Measurements from ENCODE around the gene CCDC191.
A peak's percentile ranks its signal among the peaks of the same experiment; 100 is the strongest.

The CCDC191 gene

GRCh38 chr3:114068336-114068735 lies 12.0 kb upstream of the CCDC191 start:
- no peak for DNase-seq (ENCODE audit: extremely low spot score)
- POLR2A ChIA-PET, result no interaction called here
- CTCF ChIA-PET, result no interaction called here
- TF ChIP-seq SUZ12 (IDR thresholded peaks at IDR 0.05) (no peak), LEF1 (IDR thresholded peaks at IDR 0.05; ENCODE audit: borderline replicate concordance) (no peak), ARNT (IDR thresholded peaks at IDR 0.05) (no peak), NFRKB (IDR thresholded peaks at IDR 0.05) (no peak), HDGF (IDR thresholded peaks at IDR 0.05; ENCODE audit: borderline replicate concordance) (no peak), FOXM1 (IDR thresholded peaks at IDR 0.05; ENCODE audit: borderline replicate concordance) (no peak), TARDBP (IDR thresholded peaks at IDR 0.05) (no peak), FOXA1 (IDR thresholded peaks at IDR 0.05) (no peak), ZNF384 (IDR thresholded peaks at IDR 0.05) (no peak), ELF4 (IDR thresholded peaks at IDR 0.05) (no peak), FOXK2 (IDR thresholded peaks at IDR 0.05) (no peak), PKNOX1 (IDR thresholded peaks at IDR 0.05) (no peak), L3MBTL2 (conservative IDR thresholded peaks at IDR 0.05) (no peak), CTBP1 (IDR thresholded peaks at IDR 0.05; ENCODE audit: borderline replicate concordance) (no peak), SP1 (IDR thresholded peaks at IDR 0.05) (no peak), BHLHE40 (IDR thresholded peaks at IDR 0.05; ENCODE audit: borderline replicate concordance) (no peak)

- CTCF ChIA-PET, result no interaction called here
- POLR2A ChIA-PET, result no interaction called here
- TF ChIP-seq SP1 (IDR thresholded peaks at IDR 0.05) (no peak), L3MBTL2 (conservative IDR thresholded peaks at IDR 0.05) (no peak)
- no peak for DNase-seq (ENCODE audit: extremely low spot score)
Measured at GRCh38 chr3:114067804-114068203, 11.5 kb upstream of the CCDC191 start.

- TF ChIP-seq ELF4 (IDR thresholded peaks at IDR 0.05), result no peak
- no peak for TF ChIP-seq NFRKB (IDR thresholded peaks at IDR 0.05)
- TF ChIP-seq CTBP1 (IDR thresholded peaks at IDR 0.05; ENCODE audit: borderline replicate concordance), result no peak
- no peak for TF ChIP-seq BHLHE40 (IDR thresholded peaks at IDR 0.05; ENCODE audit: borderline replicate concordance)
- TF ChIP-seq FOXM1 (IDR thresholded peaks at IDR 0.05; ENCODE audit: borderline replicate concordance), result no peak
- TF ChIP-seq ARNT (IDR thresholded peaks at IDR 0.05), result no peak
- TF ChIP-seq TARDBP (IDR thresholded peaks at IDR 0.05), result no peak
- TF ChIP-seq ZNF384 (IDR thresholded peaks at IDR 0.05), result no peak
- no peak for TF ChIP-seq PKNOX1 (IDR thresholded peaks at IDR 0.05)
- CTCF ChIA-PET, result no interaction called here
- POLR2A ChIA-PET, result no interaction called here
- DNase-seq (ENCODE audit: extremely low spot score), result no peak
Measured at GRCh38 chr3:114060906-114061655, 4.8 kb upstream of the CCDC191 start.

GRCh38 chr3:114058646-114059045 lies 2.3 kb upstream of the CCDC191 start:
- TF ChIP-seq LEF1 (IDR thresholded peaks at IDR 0.05; ENCODE audit: borderline replicate concordance), result no peak
- no peak for TF ChIP-seq ZNF384 (IDR thresholded peaks at IDR 0.05)
- TF ChIP-seq FOXM1 (IDR thresholded peaks at IDR 0.05; ENCODE audit: borderline replicate concordance), result no peak
- no peak for TF ChIP-seq NFRKB (IDR thresholded peaks at IDR 0.05)
- no peak for TF ChIP-seq SUZ12 (IDR thresholded peaks at IDR 0.05)
- TF ChIP-seq SP1 (IDR thresholded peaks at IDR 0.05), result no peak
- no peak for TF ChIP-seq HDGF (IDR thresholded peaks at IDR 0.05; ENCODE audit: borderline replicate concordance)
- TF ChIP-seq PKNOX1 (IDR thresholded peaks at IDR 0.05), result no peak
- no peak for TF ChIP-seq L3MBTL2 (conservative IDR thresholded peaks at IDR 0.05)
- no peak for TF ChIP-seq TARDBP (IDR thresholded peaks at IDR 0.05)
- TF ChIP-seq ELF4 (IDR thresholded peaks at IDR 0.05), result no peak
- no peak for TF ChIP-seq FOXA1 (IDR thresholded peaks at IDR 0.05)
- TF ChIP-seq BHLHE40 (IDR thresholded peaks at IDR 0.05; ENCODE audit: borderline replicate concordance), result no peak
- TF ChIP-seq FOXK2 (IDR thresholded peaks at IDR 0.05), result no peak
- no peak for TF ChIP-seq ARNT (IDR thresholded peaks at IDR 0.05)
- DNase-seq (ENCODE audit: extremely low spot score), result no peak

GRCh38 chr3:114057011-114057347 lies 653 bp upstream of the CCDC191 start:
- CTCF ChIA-PET, result no interaction called here
- DNase-seq (ENCODE audit: extremely low spot score), result peak; percentile 18
- POLR2A ChIA-PET, result interaction anchor here (0.6 kb wide), 1 partner anchor 396 kb away, joined by 3 read pairs; no protein-coding TSS in a partner anchor
- TF ChIP-seq FOXA1 (IDR thresholded peaks at IDR 0.05), result no peak
- no peak for TF ChIP-seq L3MBTL2 (conservative IDR thresholded peaks at IDR 0.05)
- TF ChIP-seq LEF1 (IDR thresholded peaks at IDR 0.05; ENCODE audit: borderline replicate concordance), result no peak
- TF ChIP-seq ZNF384 (IDR thresholded peaks at IDR 0.05), result no peak
- TF ChIP-seq NFRKB (IDR thresholded peaks at IDR 0.05), result no peak
- TF ChIP-seq TARDBP (IDR thresholded peaks at IDR 0.05), result no peak
- no peak for TF ChIP-seq PKNOX1 (IDR thresholded peaks at IDR 0.05)
- TF ChIP-seq ARNT (IDR thresholded peaks at IDR 0.05), result no peak
- no peak for TF ChIP-seq SUZ12 (IDR thresholded peaks at IDR 0.05)
- TF ChIP-seq BHLHE40 (IDR thresholded peaks at IDR 0.05; ENCODE audit: borderline replicate concordance), result no peak
- TF ChIP-seq ELF4 (IDR thresholded peaks at IDR 0.05), result no peak
- no peak for TF ChIP-seq SP1 (IDR thresholded peaks at IDR 0.05)
- TF ChIP-seq FOXK2 (IDR thresholded peaks at IDR 0.05), result no peak
- no peak for TF ChIP-seq FOXM1 (IDR thresholded peaks at IDR 0.05; ENCODE audit: borderline replicate concordance)
- no peak for TF ChIP-seq CTBP1 (IDR thresholded peaks at IDR 0.05; ENCODE audit: borderline replicate concordance)
- TF ChIP-seq HDGF (IDR thresholded peaks at IDR 0.05; ENCODE audit: borderline replicate concordance), result no peak

More at GRCh38 chr3:114058646-114059045, 2.3 kb upstream of the CCDC191 start:
- CTCF ChIA-PET, result no interaction called here
- POLR2A ChIA-PET, result no interaction called here

Measured in HEK293T (cell line).